ENCODE results near the gene GABRB3.

GRCh38 chr15:26635614-26636013 is 137.3 kb downstream of the GABRB3 start:
- TF ChIP-seq CTCF (IDR thresholded peaks at IDR 0.05; ENCODE audit: poor library complexity, severe bottlenecking) = no peak
- TF ChIP-seq POLR2AphosphoS5 (IDR thresholded peaks at IDR 0.05) = no peak
- no peak for TF ChIP-seq TAF1 (IDR thresholded peaks at IDR 0.05; ENCODE audit: low read depth)
